Astrocyte (in vitro differentiated cells and primary cell): ENCODE results near the gene UBXN4. TPM values are rescaled to one million over a fixed set of nuclear protein-coding genes. Genes with fewer than 3 reads are reported as not detected.
A peak's percentile ranks its signal among the peaks of the same experiment; 100 is the strongest.

Experiments used
- DNase-seq: peaks from one replicate; pipeline ENCODE4 v3.0.0-alpha.2; 2010; ENCODE audit warnings: low read depth
- FAIRE-seq: peaks from 2 replicates; lab custom pipeline; 2011; peaks lifted over from hg19 to GRCh38; lab: Jason Lieb, UNC
- H2AFZ ChIP-seq: 2 replicates; pipeline ENCODE4 v1.6.0; 2012; ENCODE audit warnings: low read depth, low read length, inconsistent platforms
- H3K27ac ChIP-seq: 2 replicates; pipeline ENCODE4 v1.5.1; 2011; ENCODE audit warnings: low read depth, low read length, inconsistent platforms
- H3K27me3 ChIP-seq: 2 replicates; pipeline ENCODE4 v1.6.0; 2011; ENCODE audit warnings: low read length, inconsistent platforms; ENCODE audit not compliant: insufficient read depth
- H3K36me3 ChIP-seq: 2 replicates; pipeline ENCODE4 v1.5.1; 2011; ENCODE audit warnings: low read length, inconsistent platforms; ENCODE audit not compliant: insufficient read depth
- H3K4me1 ChIP-seq: 2 replicates; pipeline ENCODE4 v1.5.1; 2011; ENCODE audit warnings: low read length, inconsistent platforms; ENCODE audit not compliant: insufficient read depth
- H3K4me2 ChIP-seq: 2 replicates; pipeline ENCODE4 v1.6.0; 2012; ENCODE audit warnings: low read length, inconsistent platforms
- H3K4me3 ChIP-seq: 2 replicates; pipeline ENCODE4 v1.5.1; 2011; ENCODE audit warnings: low read depth, mild to moderate bottlenecking, low read length, inconsistent platforms; ENCODE audit not compliant: insufficient read depth
- H3K79me2 ChIP-seq: 2 replicates; pipeline ENCODE4 v1.6.0; 2012; ENCODE audit warnings: mild to moderate bottlenecking, low read length, inconsistent platforms; ENCODE audit not compliant: insufficient read depth
- H3K9ac ChIP-seq: 2 replicates; pipeline ENCODE4 v1.6.0; 2012; ENCODE audit warnings: mild to moderate bottlenecking, low read length, inconsistent platforms
- H3K9me3 ChIP-seq: 2 replicates; pipeline ENCODE4 v1.5.1; 2012; ENCODE audit warnings: low read depth, mild to moderate bottlenecking, low read length, inconsistent platforms; ENCODE audit not compliant: insufficient read depth
- H4K20me1 ChIP-seq: 2 replicates; pipeline ENCODE4 v1.6.0; 2012; ENCODE audit warnings: low read length, inconsistent platforms; ENCODE audit not compliant: insufficient read depth
- H3K27ac Mint-ChIP-seq: one replicate; pipeline ENCODE4 v1.8.0; 2021; ENCODE audit warnings: mild to moderate bottlenecking, mixed read lengths; ENCODE audit not compliant: unreplicated experiment
- H3K27me3 Mint-ChIP-seq: one replicate; pipeline ENCODE4 v1.8.0; 2021; ENCODE audit warnings: low read depth, mixed read lengths; ENCODE audit not compliant: unreplicated experiment
- H3K36me3 Mint-ChIP-seq: one replicate; pipeline ENCODE4 v1.8.0; 2021; ENCODE audit warnings: low read depth, mixed read lengths; ENCODE audit not compliant: unreplicated experiment
- H3K4me1 Mint-ChIP-seq: one replicate; pipeline ENCODE4 v1.8.0; 2021; ENCODE audit warnings: low read depth, mixed read lengths; ENCODE audit not compliant: unreplicated experiment
- H3K4me3 Mint-ChIP-seq: one replicate; pipeline ENCODE4 v1.8.0; 2021; ENCODE audit warnings: mild to moderate bottlenecking, moderate library complexity, mixed read lengths; ENCODE audit not compliant: unreplicated experiment
- H3K9me3 Mint-ChIP-seq: one replicate; pipeline ENCODE4 v1.8.0; 2021; ENCODE audit warnings: mild to moderate bottlenecking, mixed read lengths; ENCODE audit not compliant: unreplicated experiment
- CTCF ChIP-seq: IDR thresholded peaks from 2 replicates; pipeline ENCODE4 v1.5.1; 2011; ENCODE audit warnings: low read depth, mild to moderate bottlenecking, inconsistent platforms, low read length, moderate library complexity; ENCODE audit not compliant: insufficient read depth
- EZH2 ChIP-seq: IDR thresholded peaks from 2 replicates; pipeline ENCODE4 v1.6.1; 2012; ENCODE audit warnings: mild to moderate bottlenecking, low read length, inconsistent platforms; ENCODE audit not compliant: insufficient read depth
- total RNA-seq: library from RNA; stranded (reverse); gene quantifications from 2 replicates; pipeline ENCODE4 v1.2.1, GENCODE V29; 2021

UBXN4 gene
- total RNA-seq, 1 donor from 2014 or later = 79.4 TPM

GRCh38 chr2:135776367-135776766 is 34.7 kb downstream of the UBXN4 start:
- Histone ChIP-seq H3K4me1 (peaks cover 3% of the 10 kb centered on the region), H2AFZ (no peak overlapping the region), H3K79me2 (no peaks in the 10 kb centered on the region), H4K20me1 (no peaks in the 10 kb centered on the region), H3K4me3 (no peak overlapping the region), H3K9ac (no peak overlapping the region), H3K27me3 (no peaks in the 10 kb centered on the region), H3K36me3 (peaks cover 53% of the 10 kb centered on the region), H3K9me3 (no peaks in the 10 kb centered on the region), H3K4me2 (no peak overlapping the region), H3K27ac (no peak overlapping the region)
- peak overlapping the region; percentile 47 for H3K27ac Mint-ChIP-seq
- H3K27me3 Mint-ChIP-seq = no peaks in the 10 kb centered on the region
- peaks cover 5% of the 10 kb centered on the region for H3K4me1 Mint-ChIP-seq
- peaks cover 24% of the 10 kb centered on the region for H3K36me3 Mint-ChIP-seq
- FAIRE-seq (no peak), DNase-seq (no peak)
- TF ChIP-seq CTCF = no peak
- TF ChIP-seq EZH2 = no peak
- H3K9me3 Mint-ChIP-seq = no peaks in the 10 kb centered on the region
- H3K4me3 Mint-ChIP-seq = no peak overlapping the region

- Histone ChIP-seq H3K4me2 (no peak overlapping the region), H3K27me3 (no peaks in the 10 kb centered on the region), H3K79me2 (no peaks in the 10 kb centered on the region), H4K20me1 (no peaks in the 10 kb centered on the region), H2AFZ (no peak overlapping the region), H3K4me1 (peaks cover 4% of the 10 kb centered on the region), H3K27ac (no peak overlapping the region), H3K36me3 (peaks cover 64% of the 10 kb centered on the region), H3K9ac (no peak overlapping the region), H3K4me3 (no peak overlapping the region), H3K9me3 (no peaks in the 10 kb centered on the region)
- no peak overlapping the region for H3K27ac Mint-ChIP-seq
- TF ChIP-seq CTCF (no peak), EZH2 (no peak)
- H3K27me3 Mint-ChIP-seq = no peaks in the 10 kb centered on the region
- DNase-seq (no peak), FAIRE-seq (no peak)
- H3K4me1 Mint-ChIP-seq = peaks cover 14% of the 10 kb centered on the region
- H3K9me3 Mint-ChIP-seq = no peaks in the 10 kb centered on the region
- H3K36me3 Mint-ChIP-seq = peaks cover 30% of the 10 kb centered on the region
- H3K4me3 Mint-ChIP-seq = no peak overlapping the region
Measured at GRCh38 chr2:135782231-135782630, 40.6 kb downstream of the UBXN4 start.

- FAIRE-seq = no peak
- no peak for DNase-seq
- H3K36me3 ChIP-seq = peaks cover 62% of the 10 kb centered on the region
Measured at GRCh38 chr2:135783439-135783838, 41.8 kb downstream of the UBXN4 start.

More at GRCh38 chr2:135783439-135783838, 41.8 kb downstream of the UBXN4 start:
- Histone ChIP-seq H4K20me1 (no peaks in the 10 kb centered on the region), H3K4me3 (no peak overlapping the region), H3K9ac (no peak overlapping the region), H3K27ac (no peak overlapping the region), H3K4me1 (peaks cover 8% of the 10 kb centered on the region), H3K79me2 (no peaks in the 10 kb centered on the region), H2AFZ (no peak overlapping the region), H3K4me2 (no peak overlapping the region), H3K27me3 (no peaks in the 10 kb centered on the region), H3K9me3 (no peaks in the 10 kb centered on the region)
- no peak overlapping the region for H3K4me3 Mint-ChIP-seq
- H3K27me3 Mint-ChIP-seq = no peaks in the 10 kb centered on the region
- H3K4me1 Mint-ChIP-seq = peaks cover 19% of the 10 kb centered on the region
- H3K27ac Mint-ChIP-seq = no peak overlapping the region
- TF ChIP-seq CTCF = no peak
- TF ChIP-seq EZH2 = no peak
- no peaks in the 10 kb centered on the region for H3K9me3 Mint-ChIP-seq
- peaks cover 36% of the 10 kb centered on the region for H3K36me3 Mint-ChIP-seq
